T-cell (primary cell): ENCODE data around the gene LAIR1. TPM values are rescaled to one million over a fixed set of nuclear protein-coding genes. Genes with fewer than 3 reads are reported as not detected.

Experiments used
- ATAC-seq, 4 experiments: fragments of 200-7000 bp in 3 of 4; fragments of 150-1000 bp in 1 of 4; cut with Tn5 transposase; replicated peaks in 1 of 4; 1 replicate in 3 of 4; 2 replicates in 1 of 4; pipeline ENCODE4 v1.10.0; 2021; ENCODE audit warnings: moderate library complexity in 3 of 4, mild to moderate bottlenecking in 2 of 4, moderate number of reproducible peaks in 1 of 4
- CTCF ChIA-PET, 2 donors: fragments of 300-600 bp; sonication (Branson Sonifier 250); formaldehyde crosslinking; loops; one replicate each; lab custom pipeline; 2022; ENCODE audit warnings: antibody characterized with exemption in 2 of 2; lab: Charles Lee
- POLR2A ChIA-PET, 2 donors: fragments of 300-600 bp; sonication (Branson Sonifier 250); formaldehyde crosslinking; loops; one replicate each; lab custom pipeline; 2022; ENCODE audit warnings: antibody characterized with exemption in 2 of 2; lab: Charles Lee
- DNase-seq, 35 experiments: peaks; one replicate each; pipeline versions ENCODE4 v3.0.0 to v3.0.0-alpha.2; 2013 to 2023
- H3K27ac ChIP-seq: one replicate; pipeline ENCODE4 v1.5.1; 2013; ENCODE audit warnings: low read length
- H3K27me3 ChIP-seq, 2 experiments: replicated peaks in 1 of 2; 1 replicate in 1 of 2; 2 replicates in 1 of 2; pipeline versions ENCODE4 v1.6.1 to v1.7.0; 2013; ENCODE audit warnings: low read length in 1 of 2, mixed read lengths in 1 of 2; ENCODE audit not compliant: control insufficient read depth in 2 of 2, insufficient read depth in 2 of 2; ENCODE audit errors: extremely low read depth in 1 of 2
- H3K36me3 ChIP-seq, 2 donors: 1 replicate in 1 of 2; 2 replicates in 1 of 2; pipeline versions ENCODE4 v1.6.1 to v1.7.0; 2013; ENCODE audit warnings: low read length in 1 of 2; ENCODE audit not compliant: control insufficient read depth in 2 of 2, insufficient read depth in 1 of 2; ENCODE audit errors: extremely low read depth in 1 of 2
- H3K4me1 ChIP-seq, 2 experiments: 1 replicate in 1 of 2; 2 replicates in 1 of 2; pipeline versions ENCODE4 v1.6.1 to v1.7.0; 2013; ENCODE audit warnings: low read length in 2 of 2, mixed read lengths in 1 of 2; ENCODE audit not compliant: insufficient read depth in 2 of 2, control insufficient read depth in 1 of 2; ENCODE audit errors: extremely low read depth in 1 of 2
- H3K4me3 ChIP-seq, 2 donors: 1 replicate in 1 of 2; 2 replicates in 1 of 2; pipeline versions ENCODE4 v1.5.1 to v1.7.0; 2013; ENCODE audit warnings: mild to moderate bottlenecking in 2 of 2, low read length in 1 of 2, moderate library complexity in 1 of 2; ENCODE audit not compliant: control insufficient read depth in 1 of 2; ENCODE audit errors: extremely low read depth in 1 of 2
- H3K9me3 ChIP-seq: 2 replicates; pipeline ENCODE4 v1.7.0; 2013
- H3K27ac Mint-ChIP-seq, 2 donors: one replicate each; pipeline ENCODE4 v1.8.0; 2020 to 2021; ENCODE audit warnings: mild to moderate bottlenecking in 2 of 2, mixed read lengths in 2 of 2
- H3K27me3 Mint-ChIP-seq, 2 donors: one replicate each; pipeline ENCODE4 v1.8.0; 2021 to 2022; ENCODE audit warnings: mixed read lengths in 2 of 2
- H3K36me3 Mint-ChIP-seq: one replicate; pipeline ENCODE4 v1.8.0; 2021; ENCODE audit warnings: mixed read lengths
- H3K4me1 Mint-ChIP-seq, 3 donors: one replicate each; pipeline ENCODE4 v1.8.0; 2020 to 2022; ENCODE audit warnings: mixed read lengths in 3 of 3, mild to moderate bottlenecking in 1 of 3
- H3K4me3 Mint-ChIP-seq, 3 donors: one replicate each; pipeline ENCODE4 v1.8.0; 2020 to 2022; ENCODE audit warnings: mild to moderate bottlenecking in 3 of 3, mixed read lengths in 3 of 3, moderate library complexity in 3 of 3
- H3K9me3 Mint-ChIP-seq, 3 donors: one replicate each; pipeline ENCODE4 v1.8.0; 2020 to 2022; ENCODE audit warnings: mixed read lengths in 3 of 3
- WGBS: methylation state at CpG from one replicate; pipeline ENCODE4 v1.1.5; 2013; ENCODE audit warnings: missing lambda C conversion rate; ENCODE audit not compliant: insufficient coverage; 5-methylcytosine and 5-hydroxymethylcytosine counted together
- total RNA-seq, 35 experiments: library from RNA in 6 of 35; stranded (reverse) in 6 of 35; fragments of 120-200 nt in 1 of 35; gene quantifications; one replicate each; pipeline versions ENCODE4 v1.2.1 to v1.2.4 and lab custom pipeline; 2013 to 2026

LAIR1 gene
- total RNA-seq (10 to 100 TPM; 40.2 to 66.0 (median 59.7) TPM), total RNA-seq (lab: John Stamatoyannopoulos, UW) (2.3 to 84.6 (median 42.8) reads per million in 29 experiments)
- 79.1 TPM for total RNA-seq (2013)

GRCh38 chr19:54364775-54365257 lies at the start of gene LAIR1:
LAIR1 (minus strand) TSS chr19:54364931; CDS start chr19:54364804, 127 bp downstream.
- peak; percentile 80 to 90 (median 83) for ATAC-seq
- Histone ChIP-seq H3K36me3 (no peaks in the 10 kb centered on the region), H3K9me3 (no peaks in the 10 kb centered on the region), H3K4me1 (peaks cover 27 to 74% of the 10 kb centered on the region in 2 experiments), H3K4me3 (peak within 1 kb of the TSS; percentile 67 to 89), H3K27me3 (no peaks in the 10 kb centered on the region), H3K27ac (peak within 1 kb of the TSS; percentile 74)
- ChIA-PET POLR2A (interaction anchor here in 1 of 2 donors (0.6 kb wide), 1 partner anchor 310 kb away, joined by 4 read pairs; no protein-coding TSS in a partner anchor), CTCF (interaction anchor here (0.6 to 1.3 kb wide), 4 partner anchors 24 to 99 kb away, joined by 3 to 5 read pairs (median 4); partner anchors contain the start of gene LENG9 (in 1 of the 2))
- DNase-seq: peak in 33 of 35 experiments; percentile 10 to 66 (median 41)
- no peaks in the 10 kb centered on the region for H3K27me3 Mint-ChIP-seq
- no peaks in the 10 kb centered on the region for H3K9me3 Mint-ChIP-seq
- H3K36me3 Mint-ChIP-seq: peaks cover 7% of the 10 kb centered on the region
- peak within 1 kb of the TSS; percentile 96 to 98 for H3K27ac Mint-ChIP-seq
- H3K4me3 Mint-ChIP-seq: peak within 1 kb of the TSS; percentile 91 to 97 (median 93)
- WGBS: 12% methylated on average over 9 of the region's 13 CpGs
- peaks cover 64 to 89% (median 81%) of the 10 kb centered on the region in 3 donors for H3K4me1 Mint-ChIP-seq

- POLR2A ChIA-PET: no interaction called here
- no peak overlapping the region for H3K4me3 ChIP-seq
- DNase-seq (no peak), ATAC-seq (no peak)
- H3K27ac Mint-ChIP-seq: no peak overlapping the region
- H3K36me3 Mint-ChIP-seq: no peaks in the 10 kb centered on the region
- peaks cover 7 to 42% of the 10 kb centered on the region in 2 experiments for H3K27me3 ChIP-seq
- CTCF ChIA-PET: no interaction called here
- H3K4me1 ChIP-seq: peaks cover 4 to 16% of the 10 kb centered on the region in 2 experiments
- peaks cover 16 to 18% (median 18%) of the 10 kb centered on the region in 3 donors for H3K4me1 Mint-ChIP-seq
- H3K9me3 ChIP-seq: no peaks in the 10 kb centered on the region
- H3K27me3 Mint-ChIP-seq: peaks cover 30 to 42% of the 10 kb centered on the region in 2 donors
- 94% methylated on average over 1 of the region's 4 CpGs for WGBS
- no peaks in the 10 kb centered on the region for H3K36me3 ChIP-seq
- no peak overlapping the region for H3K27ac ChIP-seq
- H3K9me3 Mint-ChIP-seq: peaks cover 0 to 6% (median 0%) of the 10 kb centered on the region in 3 donors
- H3K4me3 Mint-ChIP-seq: no peak overlapping the region
These were observed 49.4 kb upstream of the LAIR1 start for GRCh38 chr19:54414156-54414555.

- Histone ChIP-seq H3K36me3 (no peaks in the 10 kb centered on the region), H3K27me3 (peaks cover 7 to 34% of the 10 kb centered on the region in 2 experiments), H3K4me3 (no peak overlapping the region), H3K4me1 (peaks cover 4 to 9% of the 10 kb centered on the region in 2 experiments), H3K9me3 (no peaks in the 10 kb centered on the region), H3K27ac (no peak overlapping the region)
- H3K36me3 Mint-ChIP-seq: no peaks in the 10 kb centered on the region
- peaks cover 12 to 15% (median 13%) of the 10 kb centered on the region in 3 donors for H3K4me1 Mint-ChIP-seq
- ChIA-PET POLR2A (no interaction called here), CTCF (no interaction called here)
- H3K9me3 Mint-ChIP-seq: peaks cover 0 to 9% (median 0%) of the 10 kb centered on the region in 3 donors
- WGBS: 60% methylated on average over 1 of the region's 4 CpGs
- ATAC-seq (no peak), DNase-seq (no peak)
- no peak overlapping the region for H3K4me3 Mint-ChIP-seq
- peaks cover 26 to 37% of the 10 kb centered on the region in 2 donors for H3K27me3 Mint-ChIP-seq
- no peak overlapping the region for H3K27ac Mint-ChIP-seq
These were observed 48.1 kb upstream of the LAIR1 start for GRCh38 chr19:54412877-54413276.

GRCh38 chr19:54411033-54411432 lies 46.3 kb upstream of the LAIR1 start:
- ATAC-seq: no peak
- no peaks in the 10 kb centered on the region for H3K36me3 Mint-ChIP-seq
- peaks cover 16 to 28% of the 10 kb centered on the region in 2 donors for H3K27me3 Mint-ChIP-seq
- H3K27ac ChIP-seq: no peak overlapping the region
- H3K4me1 ChIP-seq: peaks cover 0 to 5% of the 10 kb centered on the region in 2 experiments
- peaks cover 3 to 6% (median 4%) of the 10 kb centered on the region in 3 donors for H3K4me1 Mint-ChIP-seq
- ChIA-PET POLR2A (no interaction called here), CTCF (interaction anchor here in 1 of 2 donors (0.7 kb wide), 1 partner anchor 17 kb away, joined by 3 read pairs; no protein-coding TSS in a partner anchor)
- no peak for DNase-seq
- H3K9me3 Mint-ChIP-seq: peaks cover 0 to 10% (median 0%) of the 10 kb centered on the region in 3 donors
- H3K4me3 ChIP-seq: no peak overlapping the region
- no peaks in the 10 kb centered on the region for H3K36me3 ChIP-seq
- H3K9me3 ChIP-seq: no peaks in the 10 kb centered on the region
- H3K27me3 ChIP-seq: peaks cover 7 to 19% of the 10 kb centered on the region in 2 experiments
- no peak overlapping the region for H3K27ac Mint-ChIP-seq
- H3K4me3 Mint-ChIP-seq: no peak overlapping the region

GRCh38 chr19:54408456-54409026 lies 43.8 kb upstream of the LAIR1 start:
- Mint-ChIP-seq H3K36me3 (no peaks in the 10 kb centered on the region), H3K9me3 (peaks cover 0 to 4% (median 0%) of the 10 kb centered on the region in 3 donors), H3K4me1 (peaks cover 0 to 6% (median 0%) of the 10 kb centered on the region in 3 donors), H3K4me3 (peak overlapping the region in 1 of 3 donors; percentile 52), H3K27ac (peak overlapping the region; percentile 64 to 86), H3K27me3 (peaks cover 5 to 10% of the 10 kb centered on the region in 2 donors)
- no peaks in the 10 kb centered on the region for H3K9me3 ChIP-seq
- ChIA-PET CTCF (no interaction called here), POLR2A (no interaction called here)
- H3K27ac ChIP-seq: peak overlapping the region; percentile 24
- peaks cover 0 to 3% of the 10 kb centered on the region in 2 experiments for H3K27me3 ChIP-seq
- DNase-seq: no peak
- 100% methylated on average over 1 of the region's 9 CpGs for WGBS
- H3K4me3 ChIP-seq: no peak overlapping the region
- ATAC-seq: no peak
- H3K36me3 ChIP-seq: no peaks in the 10 kb centered on the region
- no peaks in the 10 kb centered on the region for H3K4me1 ChIP-seq

GRCh38 chr19:54407780-54408179 lies 43.0 kb upstream of the LAIR1 start:
- Mint-ChIP-seq H3K4me1 (peaks cover 0 to 6% (median 0%) of the 10 kb centered on the region in 3 donors), H3K4me3 (no peak overlapping the region), H3K27ac (peak overlapping the region; percentile 64 to 86), H3K9me3 (peaks cover 0 to 4% (median 0%) of the 10 kb centered on the region in 3 donors), H3K27me3 (peaks cover 0 to 9% of the 10 kb centered on the region in 2 donors), H3K36me3 (no peaks in the 10 kb centered on the region)
- H3K9me3 ChIP-seq: no peaks in the 10 kb centered on the region
- no peak overlapping the region for H3K4me3 ChIP-seq
- H3K27me3 ChIP-seq: peaks cover 0 to 8% of the 10 kb centered on the region in 2 experiments
- DNase-seq: no peak
- no peaks in the 10 kb centered on the region for H3K4me1 ChIP-seq
- no peaks in the 10 kb centered on the region for H3K36me3 ChIP-seq
- ChIA-PET POLR2A (interaction anchor here in 1 of 2 donors (0.6 kb wide), 1 partner anchor 26 kb away, joined by 4 read pairs; no protein-coding TSS in a partner anchor), CTCF (no interaction called here)
- ATAC-seq: no peak
- WGBS: 100% methylated on average over 1 of the region's 7 CpGs
- H3K27ac ChIP-seq: no peak overlapping the region
